ENCODE results near the gene NTSR2.

- no peak for TF ChIP-seq POLR2A (IDR thresholded peaks at IDR 0.05)
- no peak for TF ChIP-seq CTCF (IDR thresholded peaks at IDR 0.05)
- TF ChIP-seq EP300 (IDR thresholded peaks at IDR 0.05) = no peak
These were observed 47.4 kb downstream of the NTSR2 start for GRCh38 chr2:11622611-11623010.

Data from ovary (tissue), 3 donors.